Mesothelial cell of epicardium (in vitro differentiated cells): Measurements from ENCODE around the gene MYLK3. TPM values are rescaled to one million over a fixed set of nuclear protein-coding genes. Genes with fewer than 3 reads are reported as not detected.

Experiments used
- DNase-seq, 2 experiments: peaks; one replicate each; pipeline ENCODE4 v3.0.0; 2021; ENCODE audit warnings: low spot score in 2 of 2; ENCODE audit not compliant: unreplicated experiment in 2 of 2
- H3K27ac Mint-ChIP-seq: 2 replicates; pipeline ENCODE4 v1.8.0; 2021; ENCODE audit warnings: mixed read lengths
- H3K27me3 Mint-ChIP-seq: 2 replicates; pipeline ENCODE4 v1.8.0; 2021; ENCODE audit warnings: low read depth, mixed read lengths
- H3K36me3 Mint-ChIP-seq: 2 replicates; pipeline ENCODE4 v1.8.0; 2021; ENCODE audit warnings: mixed read lengths
- H3K4me1 Mint-ChIP-seq: 2 replicates; pipeline ENCODE4 v1.8.0; 2021; ENCODE audit warnings: mixed read lengths
- H3K4me3 Mint-ChIP-seq: 2 replicates; pipeline ENCODE4 v1.8.0; 2021; ENCODE audit warnings: mild to moderate bottlenecking, moderate library complexity, mixed read lengths
- H3K9me3 Mint-ChIP-seq: 2 replicates; pipeline ENCODE4 v1.8.0; 2021; ENCODE audit warnings: mixed read lengths
- total RNA-seq: library from RNA; stranded (reverse); gene quantifications from 3 replicates; pipeline ENCODE4 v1.2.1, GENCODE V29; 2021
- TF ChIP-seq, protein P1 (sequence below): fragments of 200-600 bp; sonication (generic); IDR thresholded peaks from one replicate; pipeline ENCODE4 v1.5.0; 2021; ENCODE audit warnings: antibody characterized with exemption; ENCODE audit not compliant: unreplicated experiment

The MYLK3 gene
- total RNA-seq, 1 donor from 2014 or later, result 1.7 TPM

DNA sequence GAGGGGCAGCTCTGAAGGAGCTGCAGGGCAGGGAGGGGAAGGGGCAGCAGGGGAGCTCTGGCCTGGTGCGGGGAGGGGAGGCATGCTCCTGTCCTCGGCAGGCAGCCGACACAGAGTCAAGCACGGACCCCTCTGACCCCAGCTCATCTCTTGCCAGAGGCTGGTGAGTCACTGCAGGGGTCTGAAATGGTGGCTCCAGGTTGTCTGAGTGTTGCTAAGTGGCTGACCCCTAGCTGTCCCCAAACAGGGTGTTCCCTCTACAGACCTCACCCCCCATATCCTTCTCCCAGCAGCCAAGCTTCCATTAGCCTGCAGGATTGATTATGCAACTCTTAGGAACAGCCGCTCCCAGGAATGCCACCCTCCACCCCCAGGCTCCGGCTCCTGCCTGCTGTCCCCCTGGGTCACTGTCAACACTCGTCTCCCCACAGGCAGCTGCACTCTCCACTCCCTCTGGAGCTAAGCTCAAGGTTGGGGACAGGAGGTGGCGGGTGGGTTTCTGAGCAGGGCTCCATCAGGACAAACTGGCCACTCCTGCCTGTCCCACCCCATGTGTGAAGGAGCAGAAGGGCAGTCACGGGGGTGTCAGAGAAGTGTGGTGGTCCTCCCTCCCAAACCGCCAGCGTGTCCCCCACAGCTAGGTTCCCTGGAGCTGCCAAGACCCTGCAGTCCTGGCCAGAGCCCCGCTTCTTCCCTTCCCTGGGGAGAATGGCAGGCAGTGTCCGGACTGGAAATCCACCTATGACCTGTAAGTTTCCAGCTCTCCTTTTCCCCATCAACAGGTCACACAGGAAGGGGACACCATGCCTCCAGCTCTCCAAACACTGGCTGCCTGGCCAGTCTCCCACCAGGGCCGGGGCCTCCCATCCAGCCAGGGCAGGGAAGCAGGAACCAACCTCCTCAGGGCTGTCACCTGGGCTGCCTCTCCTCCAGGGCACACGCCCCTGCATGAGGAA, 1.0 kb downstream of the MYLK3 start:
- no peak for DNase-seq
- TF ChIP-seq, protein P1, sequence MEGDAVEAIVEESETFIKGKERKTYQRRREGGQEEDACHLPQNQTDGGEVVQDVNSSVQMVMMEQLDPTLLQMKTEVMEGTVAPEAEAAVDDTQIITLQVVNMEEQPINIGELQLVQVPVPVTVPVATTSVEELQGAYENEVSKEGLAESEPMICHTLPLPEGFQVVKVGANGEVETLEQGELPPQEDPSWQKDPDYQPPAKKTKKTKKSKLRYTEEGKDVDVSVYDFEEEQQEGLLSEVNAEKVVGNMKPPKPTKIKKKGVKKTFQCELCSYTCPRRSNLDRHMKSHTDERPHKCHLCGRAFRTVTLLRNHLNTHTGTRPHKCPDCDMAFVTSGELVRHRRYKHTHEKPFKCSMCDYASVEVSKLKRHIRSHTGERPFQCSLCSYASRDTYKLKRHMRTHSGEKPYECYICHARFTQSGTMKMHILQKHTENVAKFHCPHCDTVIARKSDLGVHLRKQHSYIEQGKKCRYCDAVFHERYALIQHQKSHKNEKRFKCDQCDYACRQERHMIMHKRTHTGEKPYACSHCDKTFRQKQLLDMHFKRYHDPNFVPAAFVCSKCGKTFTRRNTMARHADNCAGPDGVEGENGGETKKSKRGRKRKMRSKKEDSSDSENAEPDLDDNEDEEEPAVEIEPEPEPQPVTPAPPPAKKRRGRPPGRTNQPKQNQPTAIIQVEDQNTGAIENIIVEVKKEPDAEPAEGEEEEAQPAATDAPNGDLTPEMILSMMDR, result no peak

DNA sequence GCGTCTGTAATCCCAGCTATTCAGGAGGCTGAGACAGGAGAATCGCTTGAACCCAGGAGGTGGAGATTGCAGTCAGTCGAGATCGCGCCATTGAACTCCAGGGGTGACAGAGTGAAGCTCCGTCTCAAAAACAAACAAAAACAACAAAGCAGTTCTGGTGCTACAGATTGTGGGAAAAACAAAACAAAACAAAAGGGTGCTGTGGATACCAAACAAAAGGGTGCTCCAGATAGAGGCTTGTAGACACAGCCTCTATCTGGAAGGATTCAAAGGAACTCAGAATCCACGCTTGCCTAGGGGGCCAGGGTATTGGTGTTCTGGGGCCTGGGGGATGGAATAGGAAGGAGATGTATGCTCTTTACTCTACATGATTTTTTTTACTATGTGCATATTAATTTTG, 2.5 kb downstream of the MYLK3 start:
- no peak for DNase-seq
- no peaks in the 10 kb centered on the region for H3K36me3 Mint-ChIP-seq
- TF ChIP-seq, protein P1, result no peak
- no peaks in the 10 kb centered on the region for H3K27me3 Mint-ChIP-seq
- H3K4me3 Mint-ChIP-seq, result no peak overlapping the region
- H3K4me1 Mint-ChIP-seq, result peaks cover 53% of the 10 kb centered on the region
- H3K27ac Mint-ChIP-seq, result no peak overlapping the region
- no peaks in the 10 kb centered on the region for H3K9me3 Mint-ChIP-seq

More for the DNA sequence above, 1.0 kb downstream of the MYLK3 start:
- no peaks in the 10 kb centered on the region for H3K9me3 Mint-ChIP-seq
- no peak overlapping the region for H3K4me3 Mint-ChIP-seq
- no peak overlapping the region for H3K27ac Mint-ChIP-seq
- H3K36me3 Mint-ChIP-seq, result no peaks in the 10 kb centered on the region
- H3K4me1 Mint-ChIP-seq, result peaks cover 53% of the 10 kb centered on the region
- H3K27me3 Mint-ChIP-seq, result no peaks in the 10 kb centered on the region

DNA sequence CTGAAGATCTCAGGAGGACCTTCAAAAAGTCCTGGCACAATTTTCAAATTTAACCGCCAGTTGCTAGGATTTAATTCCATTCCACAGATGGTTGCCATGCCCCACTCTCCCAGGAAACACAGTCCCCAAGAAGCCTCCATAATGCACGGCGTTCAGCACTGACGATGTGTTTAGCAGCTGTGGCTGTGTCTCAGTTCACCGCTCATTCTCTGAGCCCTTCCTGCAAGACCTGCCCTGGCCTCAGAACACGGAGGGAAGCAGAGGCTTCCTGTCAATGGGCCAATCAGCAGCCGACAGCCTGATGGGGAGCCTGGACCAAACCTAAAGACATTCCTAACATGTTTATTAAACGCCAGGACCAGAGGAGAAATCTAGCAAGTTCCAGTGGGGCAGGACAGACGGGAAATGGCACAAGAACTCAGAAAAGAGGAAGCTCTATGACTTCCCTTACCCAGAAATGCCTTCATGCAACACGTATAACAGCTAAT, 4.9 kb downstream of the MYLK3 start:
- no peak overlapping the region for H3K4me3 Mint-ChIP-seq
- no peaks in the 10 kb centered on the region for H3K9me3 Mint-ChIP-seq
- no peak for DNase-seq
- H3K27ac Mint-ChIP-seq, result peak overlapping the region; percentile 90
- H3K36me3 Mint-ChIP-seq, result no peaks in the 10 kb centered on the region
- TF ChIP-seq, protein P1, result no peak
- peaks cover 41% of the 10 kb centered on the region for H3K4me1 Mint-ChIP-seq
- H3K27me3 Mint-ChIP-seq, result no peaks in the 10 kb centered on the region

DNA sequence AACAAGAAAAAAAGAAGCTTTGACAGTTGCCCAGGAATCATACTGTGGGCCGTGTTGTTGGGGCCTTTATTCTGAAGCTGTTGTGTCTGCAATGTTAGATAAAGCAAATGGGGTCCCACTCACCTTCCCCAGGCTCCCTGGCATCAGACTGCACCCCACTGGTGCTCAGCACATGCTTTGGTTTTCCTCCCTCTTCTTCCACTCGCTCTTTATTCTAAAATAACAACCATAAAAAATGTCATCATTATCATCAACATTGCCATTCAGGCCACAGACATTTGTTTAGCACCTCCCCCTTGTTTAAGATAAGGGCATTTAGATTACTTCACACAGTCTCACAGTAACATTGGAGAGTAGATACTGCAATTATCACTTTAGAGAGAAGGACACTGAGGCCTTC, 8.2 kb downstream of the MYLK3 start:
- no peak for DNase-seq
- no peaks in the 10 kb centered on the region for H3K27me3 Mint-ChIP-seq

DNA sequence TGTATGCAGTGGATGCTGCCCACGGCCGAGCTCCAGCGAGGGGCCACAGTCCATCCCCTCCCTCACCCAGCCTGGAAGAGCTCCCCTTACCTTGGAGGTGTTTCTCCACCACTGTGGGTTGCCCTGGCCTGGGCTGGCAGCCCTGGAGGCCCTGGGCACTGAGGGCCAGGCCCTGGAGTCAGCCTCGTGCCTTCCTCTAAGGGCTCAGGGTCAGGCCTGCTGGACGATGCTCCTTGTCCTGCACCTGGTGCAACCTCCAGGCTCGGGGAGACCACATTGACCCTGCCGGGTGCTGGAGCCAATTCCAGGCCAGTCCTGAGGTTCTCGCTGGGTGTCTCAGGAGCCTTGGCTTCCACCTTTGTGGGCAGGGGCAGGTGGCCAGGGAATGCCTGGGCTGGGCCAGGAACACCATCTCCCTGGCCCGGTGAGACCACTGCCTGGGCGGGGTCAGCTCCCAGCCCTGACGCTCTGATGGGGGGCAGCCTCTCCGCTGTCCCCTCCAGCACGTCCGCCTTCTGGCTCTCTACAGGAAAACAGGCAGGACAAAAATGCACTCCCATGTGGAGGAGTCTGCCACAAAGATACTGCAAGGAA, 10.4 kb downstream of the MYLK3 start:
- Mint-ChIP-seq H3K4me1 (peaks cover 4% of the 10 kb centered on the region), H3K27me3 (no peaks in the 10 kb centered on the region)
- no peak for DNase-seq

More for the DNA sequence above, 8.2 kb downstream of the MYLK3 start:
- peaks cover 16% of the 10 kb centered on the region for H3K4me1 Mint-ChIP-seq
- H3K4me3 Mint-ChIP-seq, result no peak overlapping the region
- TF ChIP-seq, protein P1, result no peak
- peak overlapping the region; percentile 3 for H3K27ac Mint-ChIP-seq
- no peaks in the 10 kb centered on the region for H3K9me3 Mint-ChIP-seq
- no peaks in the 10 kb centered on the region for H3K36me3 Mint-ChIP-seq

More for the DNA sequence above, 10.4 kb downstream of the MYLK3 start:
- no peaks in the 10 kb centered on the region for H3K36me3 Mint-ChIP-seq
- H3K4me3 Mint-ChIP-seq, result no peak overlapping the region
- H3K9me3 Mint-ChIP-seq, result no peaks in the 10 kb centered on the region
- H3K27ac Mint-ChIP-seq, result no peak overlapping the region
- TF ChIP-seq, protein P1, result no peak
